ENCODE measurements around the gene ARAP3.

Gene ARAP3

GRCh38 chr5:141668601-141669265 lies 13.3 kb downstream of the ARAP3 start:
- no peak overlapping the region for H3K27ac ChIP-seq
- TF ChIP-seq ZFX (IDR thresholded peaks at IDR 0.05; ENCODE audit: borderline replicate concordance) (no peak), CTCF (IDR thresholded peaks at IDR 0.05) (no peak)

DNA sequence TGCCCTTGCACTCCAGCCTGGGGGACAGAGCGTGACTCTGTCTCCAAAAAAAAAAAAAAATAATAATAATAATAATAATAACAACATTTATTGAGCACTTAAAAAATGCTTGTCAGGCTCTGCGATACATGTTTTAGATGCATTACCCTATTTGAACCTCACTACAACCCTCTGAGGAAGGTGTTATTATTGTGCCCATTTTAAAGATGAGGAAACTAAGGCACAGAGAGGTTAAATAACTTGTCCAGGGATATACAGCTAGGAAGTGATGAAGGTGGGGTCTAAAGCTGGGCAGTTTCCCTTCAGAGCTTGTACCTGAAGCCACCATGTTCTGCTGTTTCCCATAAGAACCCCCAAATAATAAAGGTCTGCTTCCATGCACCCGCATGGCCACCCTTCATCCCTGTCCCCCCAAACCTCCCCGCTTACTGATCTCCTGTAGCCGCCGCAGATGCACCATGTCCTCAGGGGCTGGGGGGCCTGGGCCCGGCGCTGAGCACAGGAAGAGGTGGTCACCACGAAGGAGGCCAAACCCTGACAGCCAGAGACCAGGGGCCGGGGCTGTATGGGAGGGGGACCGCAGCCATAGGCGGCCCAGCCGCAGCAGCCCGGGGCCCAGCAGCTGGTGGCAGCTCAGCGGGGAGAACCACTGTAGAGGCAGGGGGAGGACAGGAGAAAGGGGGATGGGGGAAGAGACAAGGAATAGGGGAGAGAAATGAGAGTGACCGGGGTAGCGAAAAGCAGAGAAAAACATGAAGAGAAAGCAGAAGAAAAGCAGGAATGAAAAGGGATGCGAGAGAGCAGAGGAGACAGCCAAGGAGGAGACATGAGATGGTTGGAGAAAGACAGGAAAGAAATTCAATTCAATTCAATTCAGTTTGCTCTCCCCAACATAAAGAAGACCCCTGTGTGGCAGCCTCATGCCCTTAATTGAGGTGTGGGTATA lies 15.8 kb downstream of the ARAP3 start:
- TF ChIP-seq CTCF (IDR thresholded peaks at IDR 0.05): no peak
- no peak for TF ChIP-seq ZFX (IDR thresholded peaks at IDR 0.05; ENCODE audit: borderline replicate concordance)
- H3K27ac ChIP-seq: no peak overlapping the region

GRCh38 chr5:141664733-141665461 lies 17.1 kb downstream of the ARAP3 start:
- no peak overlapping the region for H3K27ac ChIP-seq
- no peak for TF ChIP-seq ZFX (IDR thresholded peaks at IDR 0.05; ENCODE audit: borderline replicate concordance)
- peak; percentile 91 for TF ChIP-seq CTCF (IDR thresholded peaks at IDR 0.05)

GRCh38 chr5:141663506-141663905 lies 18.5 kb downstream of the ARAP3 start:
- H3K27ac ChIP-seq: no peak overlapping the region

GRCh38 chr5:141662028-141662427 lies 20.0 kb downstream of the ARAP3 start:
- no peak for TF ChIP-seq CTCF (IDR thresholded peaks at IDR 0.05)
- no peak for TF ChIP-seq ZFX (IDR thresholded peaks at IDR 0.05; ENCODE audit: borderline replicate concordance)
- no peak overlapping the region for H3K27ac ChIP-seq

More at GRCh38 chr5:141663506-141663905, 18.5 kb downstream of the ARAP3 start:
- TF ChIP-seq CTCF (IDR thresholded peaks at IDR 0.05) (no peak), ZFX (IDR thresholded peaks at IDR 0.05; ENCODE audit: borderline replicate concordance) (no peak)

GRCh38 chr5:141657937-141658545 lies 24.0 kb downstream of the ARAP3 start:
- no peak overlapping the region for H3K27ac ChIP-seq
- no peak for TF ChIP-seq ZFX (IDR thresholded peaks at IDR 0.05; ENCODE audit: borderline replicate concordance)
- TF ChIP-seq CTCF (IDR thresholded peaks at IDR 0.05): no peak

Data from 22Rv1 (cell line).